Immature natural killer cell (primary cell): ENCODE results near the gene CNPY1. TPM values are rescaled to one million over a fixed set of nuclear protein-coding genes. Genes with fewer than 3 reads are reported as not detected.

ENCODE experiments used
- DNase-seq, 3 donors: peaks; one replicate each; pipeline ENCODE4 v3.0.0; 2022; ENCODE audit warnings: mixed read lengths in 1 of 3
- H3K27ac Mint-ChIP-seq, 6 donors: one replicate each; pipeline ENCODE4 v1.8.0; 2020; ENCODE audit warnings: mixed read lengths in 6 of 6, mild to moderate bottlenecking in 5 of 6, inconsistent platforms in 4 of 6, moderate library complexity in 3 of 6
- H3K27me3 Mint-ChIP-seq, 3 donors: one replicate each; pipeline ENCODE4 v1.8.0; 2020 to 2021; ENCODE audit warnings: low read depth in 3 of 3, mild to moderate bottlenecking in 3 of 3, mixed read lengths in 3 of 3, moderate library complexity in 3 of 3, inconsistent platforms in 1 of 3
- H3K36me3 Mint-ChIP-seq, 3 donors: one replicate each; pipeline ENCODE4 v1.8.0; 2020; ENCODE audit warnings: mixed read lengths in 3 of 3, inconsistent platforms in 2 of 3, mild to moderate bottlenecking in 2 of 3
- H3K4me1 Mint-ChIP-seq, 2 donors: one replicate each; pipeline ENCODE4 v1.8.0; 2020; ENCODE audit warnings: inconsistent platforms in 2 of 2, mild to moderate bottlenecking in 2 of 2, mixed read lengths in 2 of 2, moderate library complexity in 1 of 2
- H3K4me3 Mint-ChIP-seq, 5 donors: one replicate each; pipeline ENCODE4 v1.8.0; 2020; ENCODE audit warnings: mild to moderate bottlenecking in 5 of 5, mixed read lengths in 5 of 5, inconsistent platforms in 3 of 5, moderate library complexity in 3 of 5
- H3K9me3 Mint-ChIP-seq, 6 donors: one replicate each; pipeline ENCODE4 v1.8.0; 2020; ENCODE audit warnings: mild to moderate bottlenecking in 6 of 6, mixed read lengths in 6 of 6, inconsistent platforms in 4 of 6, moderate library complexity in 3 of 6
- polyA plus RNA-seq, 3 donors: library from polyadenylated mRNA; unstranded; fragments of 300-500 nt; fragmentation: Illumina TruSeq; gene quantifications; one replicate each; pipeline ENCODE4 v1.2.3, GENCODE V29; 2021

CNPY1 gene
- polyA plus RNA-seq, 3 donors from 2014 or later = not detected

GRCh38 chr7:155514296-155514695 is 32.1 kb downstream of the CNPY1 start:
- Mint-ChIP-seq H3K9me3 (no peaks in the 10 kb centered on the region), H3K4me3 (no peak overlapping the region), H3K4me1 (peaks cover 4 to 10% of the 10 kb centered on the region in 2 donors), H3K27ac (no peak overlapping the region), H3K36me3 (peaks cover 0 to under 1% (median 0%) of the 10 kb centered on the region in 3 donors), H3K27me3 (peaks cover 19 to 38% (median 22%) of the 10 kb centered on the region in 3 donors)
- DNase-seq = no peak

- DNase-seq = no peak
- H3K4me3 Mint-ChIP-seq = no peak overlapping the region
- H3K27me3 Mint-ChIP-seq = peaks cover 20 to 43% (median 24%) of the 10 kb centered on the region in 3 donors
- H3K9me3 Mint-ChIP-seq = no peaks in the 10 kb centered on the region
- H3K36me3 Mint-ChIP-seq = peaks cover 0 to 3% (median 0%) of the 10 kb centered on the region in 3 donors
- H3K27ac Mint-ChIP-seq = no peak overlapping the region
- peaks cover 7 to 15% of the 10 kb centered on the region in 2 donors for H3K4me1 Mint-ChIP-seq
Measured at GRCh38 chr7:155513543-155514285, 32.6 kb downstream of the CNPY1 start.

DNA sequence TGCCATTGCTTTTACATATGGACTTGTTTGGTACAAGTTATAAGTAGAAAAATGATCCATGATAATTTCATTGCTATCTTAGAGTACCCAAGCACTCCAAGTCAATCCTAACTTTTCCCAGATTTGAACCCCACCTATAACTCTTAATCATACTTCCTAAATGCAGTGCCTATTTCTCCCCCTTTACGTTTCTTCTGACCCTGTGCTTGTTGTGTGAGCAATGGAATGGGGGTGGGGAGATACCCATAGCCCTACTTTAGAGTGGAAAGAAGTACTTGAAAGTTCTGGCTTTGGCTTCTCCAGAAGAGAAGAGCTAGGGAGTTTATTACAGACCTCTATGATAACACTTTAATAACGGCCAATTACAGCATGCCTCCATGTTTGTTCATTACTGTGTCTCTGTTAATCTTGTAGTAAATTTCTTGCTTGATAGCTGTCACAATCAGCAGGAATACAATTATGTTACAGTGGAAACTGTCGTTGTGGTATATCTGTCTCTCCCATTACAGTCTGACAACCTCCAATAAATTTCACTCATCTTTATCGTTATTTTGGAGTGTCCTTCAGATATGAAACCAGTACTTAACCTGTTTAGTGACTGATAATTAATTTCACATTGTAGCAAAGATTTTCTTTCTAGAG is 34.0 kb downstream of the CNPY1 start:
- H3K36me3 Mint-ChIP-seq = peaks cover 0 to 3% (median 0%) of the 10 kb centered on the region in 3 donors
- no peak overlapping the region for H3K4me3 Mint-ChIP-seq
- no peak overlapping the region for H3K27ac Mint-ChIP-seq
- H3K9me3 Mint-ChIP-seq = no peaks in the 10 kb centered on the region
- DNase-seq = no peak
- peaks cover 7 to 15% of the 10 kb centered on the region in 2 donors for H3K4me1 Mint-ChIP-seq
- peaks cover 27 to 52% (median 31%) of the 10 kb centered on the region in 3 donors for H3K27me3 Mint-ChIP-seq

DNA sequence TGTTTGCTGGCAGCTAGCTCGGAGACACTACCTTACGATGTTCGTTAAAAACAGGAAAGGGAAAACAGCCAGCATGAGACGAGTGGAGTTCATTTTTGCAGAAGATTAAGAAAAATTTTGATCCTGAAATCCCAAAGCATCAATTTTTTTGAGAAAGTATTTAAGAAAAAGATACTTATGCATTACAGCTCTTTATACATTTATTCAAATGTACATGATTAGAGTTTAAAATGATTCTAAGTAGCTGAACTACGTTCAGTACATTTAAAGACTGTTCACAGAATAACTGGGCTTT is 34.7 kb downstream of the CNPY1 start:
- Mint-ChIP-seq H3K4me3 (no peak overlapping the region), H3K4me1 (peaks cover 10 to 15% of the 10 kb centered on the region in 2 donors), H3K27me3 (peaks cover 33 to 56% (median 37%) of the 10 kb centered on the region in 3 donors), H3K27ac (no peak overlapping the region), H3K36me3 (peaks cover 0 to 3% (median 0%) of the 10 kb centered on the region in 3 donors), H3K9me3 (no peaks in the 10 kb centered on the region)
- no peak for DNase-seq

DNA sequence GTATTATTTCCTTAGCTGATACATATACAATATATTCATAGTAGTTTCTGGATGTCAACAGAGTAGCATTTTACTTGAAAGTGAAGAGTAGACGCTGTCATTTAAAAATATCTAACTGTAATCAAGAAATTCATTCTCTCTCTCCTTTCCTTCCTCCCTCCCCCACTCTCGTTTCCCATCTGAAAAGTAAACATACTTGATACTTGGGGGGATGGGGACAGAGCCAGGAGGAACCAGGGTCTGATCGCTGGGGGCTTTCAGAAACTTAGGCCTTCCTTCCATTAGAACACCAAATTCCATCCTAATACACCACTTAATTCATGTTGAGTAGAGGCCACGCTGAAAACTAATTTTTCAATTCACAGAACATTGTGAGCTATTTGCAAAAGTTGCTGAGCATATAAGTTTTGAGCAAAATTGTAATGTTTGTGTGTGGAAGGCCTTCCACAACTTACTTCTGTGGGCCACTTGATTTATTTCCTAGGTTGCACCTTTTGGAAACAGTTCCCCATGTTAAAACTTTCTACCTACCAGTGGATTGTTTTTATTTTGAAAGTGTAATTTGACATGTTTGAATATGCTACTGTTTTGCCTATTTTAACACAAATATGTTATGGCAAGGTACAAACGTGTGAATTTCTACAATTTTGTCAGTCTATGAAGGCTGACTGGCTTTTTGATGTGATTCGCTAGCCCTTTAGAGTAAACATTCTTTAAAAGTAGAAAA is 35.2 kb downstream of the CNPY1 start:
- Mint-ChIP-seq H3K36me3 (peaks cover 0 to 3% (median 0%) of the 10 kb centered on the region in 3 donors), H3K4me3 (no peak overlapping the region), H3K4me1 (peaks cover 10 to 15% of the 10 kb centered on the region in 2 donors), H3K27me3 (peaks cover 35 to 56% (median 42%) of the 10 kb centered on the region in 3 donors), H3K9me3 (no peaks in the 10 kb centered on the region), H3K27ac (no peak overlapping the region)
- no peak for DNase-seq

DNA sequence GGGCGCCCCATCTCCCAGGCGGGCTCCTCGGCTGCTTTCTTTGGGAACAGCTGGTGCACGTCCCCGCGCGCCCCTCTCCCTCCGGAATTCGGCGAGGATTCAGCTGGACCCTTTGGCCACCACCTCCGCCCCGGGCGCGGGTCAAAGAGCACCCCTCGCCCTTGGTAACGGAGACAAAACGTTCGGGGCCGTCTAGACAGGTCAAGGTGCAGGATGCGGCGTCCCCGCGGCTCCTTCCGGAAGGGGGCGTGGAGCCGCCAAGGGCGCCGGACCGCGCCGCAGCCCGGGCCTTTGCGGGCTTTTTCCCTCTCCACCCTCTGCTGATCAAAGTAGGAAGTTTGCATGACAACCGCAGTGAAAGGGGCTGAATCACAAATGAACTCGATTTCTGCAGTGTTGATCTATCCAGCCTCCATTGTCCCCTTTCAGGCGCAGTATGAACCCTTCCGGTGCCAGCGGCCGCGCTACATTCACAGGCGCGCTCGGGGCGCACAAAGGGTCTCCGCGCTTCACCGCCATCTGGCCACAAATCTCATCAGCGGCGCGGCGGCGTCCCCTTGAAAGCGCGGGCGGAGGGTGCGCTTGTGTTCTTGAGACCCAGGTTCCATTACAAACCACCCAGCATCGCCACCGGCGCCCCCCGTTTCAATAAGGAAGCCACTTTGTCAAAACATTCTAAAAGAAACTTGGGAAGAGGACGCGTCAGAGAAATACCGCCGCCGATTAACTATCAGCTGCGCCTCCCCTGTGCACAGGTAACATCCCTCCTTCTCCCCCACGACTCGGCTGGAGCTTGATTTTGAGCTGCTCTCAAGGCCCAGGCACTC is 36.4 kb downstream of the CNPY1 start:
- H3K27ac Mint-ChIP-seq = no peak overlapping the region
- H3K4me3 Mint-ChIP-seq = peak overlapping the region; percentile 0 to 74 (median 30)
- peaks cover 0 to 3% (median 0%) of the 10 kb centered on the region in 3 donors for H3K36me3 Mint-ChIP-seq
- no peaks in the 10 kb centered on the region for H3K9me3 Mint-ChIP-seq
- DNase-seq = no peak
- H3K4me1 Mint-ChIP-seq = peaks cover 10 to 15% of the 10 kb centered on the region in 2 donors
- peaks cover 39 to 49% (median 41%) of the 10 kb centered on the region in 3 donors for H3K27me3 Mint-ChIP-seq

GRCh38 chr7:155509359-155509724 is 37.0 kb downstream of the CNPY1 start:
- Mint-ChIP-seq H3K27me3 (peaks cover 39 to 49% (median 42%) of the 10 kb centered on the region in 3 donors), H3K4me3 (peak overlapping the region in 4 of 5 donors; percentile 2 to 54 (median 34)), H3K36me3 (peaks cover 0 to 3% (median 0%) of the 10 kb centered on the region in 3 donors), H3K27ac (no peak overlapping the region), H3K4me1 (peaks cover 10 to 15% of the 10 kb centered on the region in 2 donors), H3K9me3 (no peaks in the 10 kb centered on the region)
- DNase-seq = no peak

DNA sequence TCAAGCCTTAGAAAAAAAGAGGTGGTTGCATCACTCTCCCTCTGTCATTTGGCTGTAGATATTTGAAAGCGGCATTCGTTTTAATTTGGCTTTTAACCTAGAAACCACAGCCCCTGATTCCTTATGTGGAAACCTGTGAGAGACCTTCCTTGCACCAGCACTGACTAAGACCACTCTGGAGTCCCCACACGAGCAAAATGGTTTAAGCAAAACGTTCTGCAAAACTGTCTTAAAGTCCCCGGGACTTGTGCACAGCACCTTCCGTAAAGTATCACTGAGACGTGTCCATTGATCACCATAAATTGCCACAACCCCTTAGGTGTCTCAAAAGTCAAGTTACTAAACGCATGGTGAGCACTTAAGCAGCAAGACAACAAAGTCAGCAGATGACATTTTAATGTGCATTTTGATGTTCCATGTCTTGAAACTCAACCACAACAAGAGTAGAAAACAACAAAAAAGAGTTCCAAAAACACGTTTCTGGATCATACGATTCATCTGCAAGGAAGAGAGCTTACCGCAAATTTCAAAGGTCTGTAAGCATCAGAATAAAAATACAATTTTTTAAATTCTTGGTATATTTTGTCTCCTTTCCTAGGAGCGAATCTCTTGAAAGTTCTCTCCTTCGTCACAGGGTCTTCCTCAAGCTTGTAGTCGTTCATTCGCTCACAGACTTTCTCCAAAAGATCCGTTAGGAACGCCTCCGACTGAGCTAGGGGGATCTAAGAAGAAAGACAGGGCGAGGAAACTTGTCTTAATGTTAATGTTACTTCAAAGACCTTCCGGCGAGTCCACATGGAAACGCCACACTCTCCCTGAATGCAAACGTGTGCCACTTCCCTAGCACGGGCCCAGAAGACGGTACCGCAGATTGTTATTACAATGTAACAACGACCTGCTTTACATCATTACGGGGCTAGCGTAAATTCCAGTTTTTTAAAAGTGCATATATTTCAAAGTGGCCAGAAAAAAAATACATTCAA is 37.7 kb downstream of the CNPY1 start:
- no peak overlapping the region for H3K27ac Mint-ChIP-seq
- H3K36me3 Mint-ChIP-seq = peaks cover 0 to 3% (median 0%) of the 10 kb centered on the region in 3 donors
- peak overlapping the region in 4 of 5 donors; percentile 2 to 54 (median 34) for H3K4me3 Mint-ChIP-seq
- peaks cover 10 to 15% of the 10 kb centered on the region in 2 donors for H3K4me1 Mint-ChIP-seq
- DNase-seq = no peak
- H3K27me3 Mint-ChIP-seq = peaks cover 35 to 49% (median 42%) of the 10 kb centered on the region in 3 donors
- H3K9me3 Mint-ChIP-seq = no peaks in the 10 kb centered on the region

GRCh38 chr7:155507576-155507975 is 38.8 kb downstream of the CNPY1 start:
- Mint-ChIP-seq H3K36me3 (peaks cover 0 to 3% (median 0%) of the 10 kb centered on the region in 3 donors), H3K9me3 (no peaks in the 10 kb centered on the region), H3K4me1 (peaks cover 10 to 15% of the 10 kb centered on the region in 2 donors), H3K27me3 (peaks cover 36 to 43% (median 42%) of the 10 kb centered on the region in 3 donors), H3K4me3 (no peak overlapping the region), H3K27ac (no peak overlapping the region)
- no peak for DNase-seq

GRCh38 chr7:155506854-155507337 is 39.5 kb downstream of the CNPY1 start:
- no peak overlapping the region for H3K27ac Mint-ChIP-seq
- H3K27me3 Mint-ChIP-seq = peaks cover 36 to 40% (median 38%) of the 10 kb centered on the region in 3 donors
- no peak overlapping the region for H3K4me3 Mint-ChIP-seq
- peaks cover 0 to 3% (median 0%) of the 10 kb centered on the region in 3 donors for H3K36me3 Mint-ChIP-seq
- no peaks in the 10 kb centered on the region for H3K9me3 Mint-ChIP-seq
- no peak for DNase-seq
- H3K4me1 Mint-ChIP-seq = peaks cover 10 to 15% of the 10 kb centered on the region in 2 donors

GRCh38 chr7:155505422-155505793 is 41.0 kb downstream of the CNPY1 start:
- no peak overlapping the region for H3K27ac Mint-ChIP-seq
- H3K27me3 Mint-ChIP-seq = peaks cover 35 to 41% (median 40%) of the 10 kb centered on the region in 3 donors
- H3K36me3 Mint-ChIP-seq = peaks cover 0 to 3% (median 0%) of the 10 kb centered on the region in 3 donors
- no peaks in the 10 kb centered on the region for H3K9me3 Mint-ChIP-seq
- peaks cover 10 to 13% of the 10 kb centered on the region in 2 donors for H3K4me1 Mint-ChIP-seq
- H3K4me3 Mint-ChIP-seq = no peak overlapping the region
- DNase-seq = no peak

- no peak overlapping the region for H3K4me3 Mint-ChIP-seq
- peaks cover 0 to under 1% of the 10 kb centered on the region in 2 donors for H3K4me1 Mint-ChIP-seq
- no peaks in the 10 kb centered on the region for H3K36me3 Mint-ChIP-seq
- no peak overlapping the region for H3K27ac Mint-ChIP-seq
- H3K27me3 Mint-ChIP-seq = peaks cover 12 to 18% (median 12%) of the 10 kb centered on the region in 3 donors
- DNase-seq = no peak
- H3K9me3 Mint-ChIP-seq = no peaks in the 10 kb centered on the region
Measured at GRCh38 chr7:155497149-155497901, 49.0 kb downstream of the CNPY1 start.
